ENCODE measurements around the gene TMEM108. TPM values are rescaled to one million over a fixed set of nuclear protein-coding genes. Genes with fewer than 3 reads are reported as not detected.

The TMEM108 gene
- total and polyA plus RNA-seq, 12 donors: 0.40 to 4.0 (median 1.5) TPM

- no peaks in the 10 kb centered on the region for H3K36me3 ChIP-seq
- intact Hi-C loops (cut with DNase I): no loop called here
- TF ChIP-seq CTCF (IDR thresholded peaks at IDR 0.05): no peak
- H3K4me3 ChIP-seq: no peak overlapping the region
- peaks cover 0 to 9% (median 0%) of the 10 kb centered on the region in 11 donors for H3K9me3 ChIP-seq
- ATAC-seq: no peak
- H3K4me1 ChIP-seq: no peaks in the 10 kb centered on the region
- no peak for DNase-seq
- no peak overlapping the region for H3K27ac ChIP-seq
- H3K27me3 ChIP-seq: peaks cover 0 to 6% (median 0%) of the 10 kb centered on the region in 7 donors
- 87 to 90% methylated on average over 4 of the region's 4 CpGs for WGBS, 2 donors
Measured at GRCh38 chr3:133361435-133361834, 323.2 kb downstream of the TMEM108 start.

GRCh38 chr3:133362539-133362938 lies 324.3 kb downstream of the TMEM108 start:
- no peaks in the 10 kb centered on the region for H3K36me3 ChIP-seq
- no peak for TF ChIP-seq CTCF (IDR thresholded peaks at IDR 0.05)
- no peak overlapping the region for H3K4me3 ChIP-seq
- intact Hi-C loops (cut with DNase I): no loop called here
- peaks cover 0 to 6% (median 0%) of the 10 kb centered on the region in 7 donors for H3K27me3 ChIP-seq
- ATAC-seq (no peak), DNase-seq (no peak)
- H3K4me1 ChIP-seq: peaks cover 0 to under 1% (median 0%) of the 10 kb centered on the region in 9 donors
- 79 to 80% methylated on average over 4 of the region's 4 CpGs for WGBS, 2 donors
- H3K27ac ChIP-seq: no peak overlapping the region
- no peaks in the 10 kb centered on the region for H3K9me3 ChIP-seq

- no peak overlapping the region for H3K27ac ChIP-seq
- no peaks in the 10 kb centered on the region for H3K36me3 ChIP-seq
- no peak overlapping the region for H3K4me3 ChIP-seq
- DNase-seq: no peak
- no peak for ATAC-seq
- intact Hi-C loops (cut with DNase I): no loop called here
- peaks cover 0 to 6% (median 0%) of the 10 kb centered on the region in 9 donors for H3K4me1 ChIP-seq
- WGBS, 2 donors: 80 to 98% methylated on average over 4 of the region's 4 CpGs
- peaks cover 0 to under 1% (median 0%) of the 10 kb centered on the region in 7 donors for H3K27me3 ChIP-seq
- TF ChIP-seq CTCF (IDR thresholded peaks at IDR 0.05): no peak
- no peaks in the 10 kb centered on the region for H3K9me3 ChIP-seq
Measured at GRCh38 chr3:133364704-133365103, 326.5 kb downstream of the TMEM108 start.

GRCh38 chr3:133366921-133367320 lies 328.7 kb downstream of the TMEM108 start:
- intact Hi-C loops (cut with DNase I): no loop called here
- H3K9me3 ChIP-seq: no peaks in the 10 kb centered on the region
- no peaks in the 10 kb centered on the region for H3K36me3 ChIP-seq
- ATAC-seq (no peak), DNase-seq (no peak)
- H3K27me3 ChIP-seq: no peaks in the 10 kb centered on the region
- no peak overlapping the region for H3K4me3 ChIP-seq
- TF ChIP-seq CTCF (IDR thresholded peaks at IDR 0.05): no peak
- H3K27ac ChIP-seq: no peak overlapping the region
- WGBS, 2 donors: 94% methylated on average over 2 of the region's 2 CpGs
- peaks cover 0 to 6% (median 0%) of the 10 kb centered on the region in 9 donors for H3K4me1 ChIP-seq
